Activated CD4-positive, alpha-beta memory T cell treated with anti-CD3 and anti-CD28 coated beads, Interleukin-2, amount 10 ng/mL, durations not matched to agents 7 days and 5 days (primary cell): Measurements from ENCODE around the gene TLN1. TPM values are rescaled to one million over a fixed set of nuclear protein-coding genes. Genes with fewer than 3 reads are reported as not detected.

ENCODE experiments used
- CTCF ChIA-PET: fragments of 350-600 bp; sonication (Branson Sonifier 250); formaldehyde crosslinking; loops from one replicate; lab custom pipeline; 2021; ENCODE audit warnings: antibody characterized with exemption, inconsistent platforms; lab: Charles Lee
- POLR2A ChIA-PET: fragments of 350-600 bp; sonication (Branson Sonifier 250); formaldehyde crosslinking; loops from one replicate; lab custom pipeline; 2021; ENCODE audit warnings: antibody characterized with exemption; lab: Charles Lee
- DNase-seq: peaks from one replicate; pipeline ENCODE4 v3.0.0-alpha.2; 2020
- H3K27ac Mint-ChIP-seq: one replicate; pipeline ENCODE4 v1.8.0; 2021; ENCODE audit warnings: mild to moderate bottlenecking, mixed read lengths
- H3K27me3 Mint-ChIP-seq: one replicate; pipeline ENCODE4 v1.8.0; 2021; ENCODE audit warnings: mixed read lengths
- H3K36me3 Mint-ChIP-seq: one replicate; pipeline ENCODE4 v1.8.0; 2021; ENCODE audit warnings: low read depth, mixed read lengths
- H3K4me1 Mint-ChIP-seq: one replicate; pipeline ENCODE4 v1.8.0; 2021; ENCODE audit warnings: mixed read lengths
- H3K4me3 Mint-ChIP-seq: one replicate; pipeline ENCODE4 v1.8.0; 2021; ENCODE audit warnings: mild to moderate bottlenecking, mixed read lengths
- H3K9me3 Mint-ChIP-seq: one replicate; pipeline ENCODE4 v1.8.0; 2021; ENCODE audit warnings: mixed read lengths
- total RNA-seq, 2 experiments: library from RNA; stranded (reverse); gene quantifications; one replicate each; pipeline ENCODE4 v1.2.3, GENCODE V29; 2021

Gene TLN1
- total RNA-seq, 2 experiments from 2014 or later: 341 to 354 TPM

DNA sequence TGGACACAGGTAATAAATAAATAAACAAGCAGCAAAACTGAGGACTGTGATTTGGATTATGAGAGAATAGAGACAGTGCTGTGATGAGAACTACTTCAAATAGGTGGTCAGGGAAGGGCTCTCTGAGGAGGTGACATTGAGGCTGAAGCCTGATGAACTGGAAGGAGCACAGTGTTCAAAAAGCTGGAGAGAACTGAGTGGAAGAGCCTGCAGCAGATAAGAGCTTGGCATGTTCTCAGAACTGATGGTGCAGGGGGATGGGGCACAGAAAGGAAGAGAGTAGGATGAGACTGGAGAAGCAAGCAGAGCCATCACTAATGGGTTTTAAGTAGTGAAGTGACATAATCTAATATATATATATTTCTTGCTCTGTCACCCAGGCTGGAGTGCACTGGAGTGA lies 31.1 kb downstream of the TLN1 start:
- no peak for DNase-seq
- Mint-ChIP-seq H3K4me1 (peaks cover 1% of the 10 kb centered on the region), H3K27ac (no peak overlapping the region), H3K27me3 (no peaks in the 10 kb centered on the region), H3K9me3 (no peaks in the 10 kb centered on the region), H3K4me3 (no peak overlapping the region), H3K36me3 (peaks cover 55% of the 10 kb centered on the region)
- ChIA-PET CTCF (interaction anchor here (0.9 to 1.1 kb wide), 2 partner anchors 43 to 97 kb away, joined by 3 read pairs; partner anchors contain the start of genes CCDC107 and RMRP), POLR2A (interaction anchor here (0.5 kb wide), 1 partner anchor 55 kb away, joined by 5 read pairs; no protein-coding TSS in a partner anchor)

GRCh38 chr9:35700031-35700430 lies 32.0 kb downstream of the TLN1 start:
- peaks cover 1% of the 10 kb centered on the region for H3K4me1 Mint-ChIP-seq
- DNase-seq: no peak
- H3K9me3 Mint-ChIP-seq: no peaks in the 10 kb centered on the region
- H3K36me3 Mint-ChIP-seq: peaks cover 46% of the 10 kb centered on the region
- POLR2A ChIA-PET: no interaction called here
- no peak overlapping the region for H3K27ac Mint-ChIP-seq
- H3K4me3 Mint-ChIP-seq: no peak overlapping the region
- CTCF ChIA-PET: no interaction called here
- H3K27me3 Mint-ChIP-seq: no peaks in the 10 kb centered on the region

DNA sequence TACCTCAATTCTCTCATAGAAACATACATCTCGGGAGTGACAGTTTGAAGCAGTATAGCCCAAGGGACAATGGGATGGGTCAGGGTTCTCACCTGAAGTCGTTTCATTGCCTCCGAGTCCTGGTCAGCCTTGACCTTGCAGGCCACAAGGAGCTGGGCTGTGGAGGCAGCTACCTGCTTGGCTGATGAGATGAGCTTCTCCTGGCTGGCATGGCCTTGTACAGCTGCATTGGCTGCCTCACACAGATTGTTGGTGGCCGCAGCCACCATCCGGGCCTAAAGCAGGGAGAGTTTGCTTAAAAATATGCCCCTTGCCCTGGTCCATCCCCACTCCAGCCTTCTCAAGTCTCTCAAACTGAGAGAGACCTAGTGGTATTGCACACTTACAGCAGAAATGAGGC lies 33.8 kb downstream of the TLN1 start:
- no peaks in the 10 kb centered on the region for H3K9me3 Mint-ChIP-seq
- peaks cover 28% of the 10 kb centered on the region for H3K36me3 Mint-ChIP-seq
- peaks cover 1% of the 10 kb centered on the region for H3K4me1 Mint-ChIP-seq
- no peak overlapping the region for H3K27ac Mint-ChIP-seq
- POLR2A ChIA-PET: interaction anchor here (0.7 to 1.2 kb wide), 2 partner anchors 33 to 41 kb away, joined by 3 to 4 read pairs; partner anchors contain the start of genes ARHGEF39, CCDC107 and RMRP
- CTCF ChIA-PET: interaction anchor here (0.6 to 4.9 kb wide), 8 partner anchors 10 to 87 kb away, joined by 3 to 38 read pairs (median 14); partner anchors contain the start of genes GBA2 and RGP1
- DNase-seq: no peak
- no peaks in the 10 kb centered on the region for H3K27me3 Mint-ChIP-seq
- H3K4me3 Mint-ChIP-seq: no peak overlapping the region

- Mint-ChIP-seq H3K27me3 (no peaks in the 10 kb centered on the region), H3K9me3 (no peaks in the 10 kb centered on the region), H3K27ac (no peak overlapping the region), H3K4me1 (peaks cover 1% of the 10 kb centered on the region), H3K36me3 (peaks cover 20% of the 10 kb centered on the region), H3K4me3 (no peak overlapping the region)
- DNase-seq: no peak
- ChIA-PET CTCF (interaction anchor here (1.0 to 8.0 kb wide), 22 partner anchors 9 to 138 kb away, joined by 3 to 60 read pairs (median 14); partner anchors contain the start of genes ARHGEF39, CCDC107, CD72 and GBA2), POLR2A (interaction anchor here (0.7 to 1.5 kb wide), 4 partner anchors 32 to 48 kb away, joined by 3 to 9 read pairs (median 5); partner anchors contain the start of genes ARHGEF39, CCDC107, CREB3 and RMRP)
Observed at GRCh38 chr9:35697486-35697885, 34.5 kb downstream of the TLN1 start.

DNA sequence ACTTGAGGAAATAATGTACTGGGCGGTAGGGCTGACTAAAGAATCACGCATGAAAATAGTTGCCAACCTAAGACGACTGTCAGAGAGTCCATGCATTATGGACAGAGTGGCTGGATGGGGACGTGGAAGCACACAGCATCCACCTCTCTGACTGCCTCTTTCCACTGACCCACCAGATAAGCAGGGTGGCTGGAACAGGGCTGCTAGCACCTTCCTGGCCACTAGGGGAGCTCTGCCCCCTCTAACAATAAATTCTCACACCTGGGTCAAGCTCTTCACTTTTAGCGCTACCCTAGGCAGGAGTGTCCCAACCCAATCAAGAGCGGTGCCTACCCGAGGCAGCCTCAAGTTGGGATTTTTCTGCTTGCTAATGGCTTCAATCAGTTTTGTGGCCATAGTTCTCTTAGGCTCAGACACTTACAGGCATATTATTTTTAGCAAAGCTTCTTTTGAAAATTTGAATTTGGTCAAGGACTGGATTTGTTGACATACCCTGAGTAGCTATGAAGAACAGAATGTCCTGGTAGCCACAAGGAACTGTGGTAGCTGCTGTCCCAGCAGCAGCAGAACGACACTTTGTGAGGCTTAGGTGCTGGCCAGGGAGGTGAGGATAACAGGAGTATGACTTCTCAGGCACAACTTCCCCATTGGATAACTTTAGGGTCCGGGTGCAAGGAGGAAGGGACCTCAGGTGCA lies 35.3 kb downstream of the TLN1 start:
- no peaks in the 10 kb centered on the region for H3K9me3 Mint-ChIP-seq
- H3K36me3 Mint-ChIP-seq: peaks cover 20% of the 10 kb centered on the region
- H3K4me1 Mint-ChIP-seq: peaks cover 4% of the 10 kb centered on the region
- peak; percentile 60 for DNase-seq
- H3K4me3 Mint-ChIP-seq: no peak overlapping the region
- no peak overlapping the region for H3K27ac Mint-ChIP-seq
- ChIA-PET CTCF (interaction anchor here (0.7 to 8.0 kb wide), 45 partner anchors 9 to 600 kb away, joined by 3 to 60 read pairs (median 7); partner anchors contain the start of genes ARHGEF39, CCDC107, CD72 and CREB3), POLR2A (interaction anchor here (0.9 to 2.0 kb wide), 13 partner anchors 8 to 93 kb away, joined by 3 to 11 read pairs (median 6); partner anchors contain the start of genes ARHGEF39, CCDC107, CREB3 and GBA2)
- no peaks in the 10 kb centered on the region for H3K27me3 Mint-ChIP-seq

GRCh38 chr9:35695943-35696401 lies 36.0 kb downstream of the TLN1 start:
- H3K4me3 Mint-ChIP-seq: no peak overlapping the region
- H3K27me3 Mint-ChIP-seq: no peaks in the 10 kb centered on the region
- no peak overlapping the region for H3K27ac Mint-ChIP-seq
- peaks cover 11% of the 10 kb centered on the region for H3K4me1 Mint-ChIP-seq
- H3K36me3 Mint-ChIP-seq: peaks cover 20% of the 10 kb centered on the region
- CTCF ChIA-PET: interaction anchor here (0.8 to 8.0 kb wide), 38 partner anchors 8 to 98 kb away, joined by 3 to 60 read pairs (median 8); partner anchors contain the start of genes ARHGEF39, CCDC107, CD72 and CREB3
- no peak for DNase-seq
- no peaks in the 10 kb centered on the region for H3K9me3 Mint-ChIP-seq
- POLR2A ChIA-PET: interaction anchor here (0.7 to 2.0 kb wide), 13 partner anchors 8 to 92 kb away, joined by 3 to 11 read pairs (median 6); partner anchors contain the start of genes ARHGEF39, CCDC107, CREB3 and GBA2

- Mint-ChIP-seq H3K36me3 (peaks cover 7% of the 10 kb centered on the region), H3K27ac (no peak overlapping the region), H3K27me3 (no peaks in the 10 kb centered on the region), H3K9me3 (no peaks in the 10 kb centered on the region), H3K4me3 (peak overlapping the region; percentile 75), H3K4me1 (peaks cover 26% of the 10 kb centered on the region)
- CTCF ChIA-PET: interaction anchor here (1.0 to 8.0 kb wide), 4 partner anchors 35 to 88 kb away, joined by 3 to 60 read pairs (median 4); partner anchors contain the start of genes CCDC107 and RMRP
- POLR2A ChIA-PET: interaction anchor here (0.7 to 4.6 kb wide), 5 partner anchors 26 to 72 kb away, joined by 3 to 24 read pairs (median 8); partner anchors contain the start of genes ARHGEF39, CCDC107, RMRP and SIT1
- no peak for DNase-seq
Observed at GRCh38 chr9:35691757-35692301, 40.2 kb downstream of the TLN1 start.

DNA sequence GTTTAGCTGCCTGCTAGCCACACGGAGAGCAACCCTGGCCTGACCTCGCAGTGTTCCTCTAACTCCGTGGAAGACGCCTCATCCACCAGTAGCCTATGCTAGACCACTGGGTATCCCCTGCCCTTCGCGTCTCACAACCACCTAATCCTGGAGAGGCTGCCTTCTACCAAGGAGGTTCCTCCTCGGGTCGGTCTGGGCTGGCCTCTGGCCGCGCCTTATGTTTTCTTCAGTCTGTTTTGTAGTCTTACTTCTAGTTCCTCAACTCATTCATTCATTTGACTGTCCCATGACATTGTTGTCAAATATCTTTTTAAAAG lies 40.7 kb downstream of the TLN1 start:
- peaks cover 1% of the 10 kb centered on the region for H3K36me3 Mint-ChIP-seq
- no peak for DNase-seq
- H3K4me3 Mint-ChIP-seq: peak overlapping the region; percentile 75
- ChIA-PET POLR2A (interaction anchor here (1.2 to 4.6 kb wide), 7 partner anchors 26 to 72 kb away, joined by 3 to 24 read pairs (median 8); partner anchors contain the start of genes ARHGEF39, CCDC107, CREB3 and RMRP), CTCF (interaction anchor here (1.0 to 8.0 kb wide), 5 partner anchors 34 to 88 kb away, joined by 3 to 60 read pairs (median 5); partner anchors contain the start of genes CCDC107 and RMRP)
- H3K4me1 Mint-ChIP-seq: peaks cover 24% of the 10 kb centered on the region
- H3K27me3 Mint-ChIP-seq: no peaks in the 10 kb centered on the region
- no peaks in the 10 kb centered on the region for H3K9me3 Mint-ChIP-seq
- H3K27ac Mint-ChIP-seq: peak overlapping the region; percentile 21

DNA sequence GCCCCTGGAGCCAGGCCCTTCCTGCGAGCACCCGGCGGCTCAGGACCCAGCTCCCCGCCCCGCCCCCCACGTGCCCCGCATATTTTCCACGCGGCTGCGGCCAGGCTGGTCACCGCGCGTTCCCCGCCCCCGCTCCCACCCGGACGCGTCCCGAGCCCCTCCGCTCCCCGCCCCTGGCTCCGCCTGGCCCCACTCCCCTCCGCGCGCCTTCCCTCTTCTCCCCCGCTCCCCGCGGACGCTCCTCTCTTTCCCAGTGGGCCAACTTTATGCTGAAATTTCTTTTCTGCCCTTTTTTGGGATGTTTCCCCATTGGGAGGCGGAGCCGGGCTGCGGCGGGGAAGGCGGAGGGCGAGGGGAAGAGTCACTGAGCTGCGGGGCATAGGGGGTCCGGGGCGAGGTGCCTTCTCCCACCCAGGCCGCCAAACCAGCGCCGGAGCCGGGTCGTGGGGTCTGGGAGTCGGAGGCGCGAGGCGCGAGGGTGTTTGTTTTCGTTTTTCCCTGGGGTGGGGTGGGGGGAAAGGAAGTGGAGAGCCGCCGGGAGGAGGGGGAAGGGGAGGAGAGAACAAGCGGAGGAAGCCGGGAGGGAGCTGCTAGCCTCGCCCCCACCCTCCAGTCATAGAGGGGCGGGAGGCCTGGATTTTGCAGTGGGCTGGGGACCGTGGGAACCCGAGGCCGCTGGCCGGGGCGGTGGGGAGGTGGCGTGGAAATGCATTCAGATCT lies 41.2 kb downstream of the TLN1 start:
- Mint-ChIP-seq H3K4me3 (peak overlapping the region; percentile 75), H3K4me1 (peaks cover 24% of the 10 kb centered on the region), H3K27me3 (no peaks in the 10 kb centered on the region), H3K9me3 (no peaks in the 10 kb centered on the region), H3K27ac (peak overlapping the region; percentile 21), H3K36me3 (no peaks in the 10 kb centered on the region)
- peak; percentile 42 for DNase-seq
- CTCF ChIA-PET: interaction anchor here (1.1 to 8.0 kb wide), 5 partner anchors 34 to 79 kb away, joined by 3 to 60 read pairs (median 5); partner anchors contain the start of genes CCDC107 and RMRP
- POLR2A ChIA-PET: interaction anchor here (0.9 to 4.6 kb wide), 8 partner anchors 11 to 71 kb away, joined by 3 to 24 read pairs (median 8); partner anchors contain the start of genes ARHGEF39, CCDC107, CREB3 and RMRP

GRCh38 chr9:35690294-35690613 lies 41.7 kb downstream of the TLN1 start:
- DNase-seq: no peak
- ChIA-PET CTCF (interaction anchor here (1.1 to 8.0 kb wide), 5 partner anchors 26 to 79 kb away, joined by 3 to 60 read pairs (median 5); partner anchors contain the start of genes ARHGEF39, CCDC107 and RMRP), POLR2A (interaction anchor here (0.9 to 4.6 kb wide), 7 partner anchors 11 to 43 kb away, joined by 3 to 24 read pairs (median 8); partner anchors contain the start of genes ARHGEF39, CCDC107, CREB3 and RMRP)
- no peak overlapping the region for H3K27ac Mint-ChIP-seq
- H3K27me3 Mint-ChIP-seq: no peaks in the 10 kb centered on the region
- H3K4me1 Mint-ChIP-seq: peaks cover 24% of the 10 kb centered on the region
- peak overlapping the region; percentile 75 for H3K4me3 Mint-ChIP-seq
- no peaks in the 10 kb centered on the region for H3K9me3 Mint-ChIP-seq
- no peaks in the 10 kb centered on the region for H3K36me3 Mint-ChIP-seq

DNA sequence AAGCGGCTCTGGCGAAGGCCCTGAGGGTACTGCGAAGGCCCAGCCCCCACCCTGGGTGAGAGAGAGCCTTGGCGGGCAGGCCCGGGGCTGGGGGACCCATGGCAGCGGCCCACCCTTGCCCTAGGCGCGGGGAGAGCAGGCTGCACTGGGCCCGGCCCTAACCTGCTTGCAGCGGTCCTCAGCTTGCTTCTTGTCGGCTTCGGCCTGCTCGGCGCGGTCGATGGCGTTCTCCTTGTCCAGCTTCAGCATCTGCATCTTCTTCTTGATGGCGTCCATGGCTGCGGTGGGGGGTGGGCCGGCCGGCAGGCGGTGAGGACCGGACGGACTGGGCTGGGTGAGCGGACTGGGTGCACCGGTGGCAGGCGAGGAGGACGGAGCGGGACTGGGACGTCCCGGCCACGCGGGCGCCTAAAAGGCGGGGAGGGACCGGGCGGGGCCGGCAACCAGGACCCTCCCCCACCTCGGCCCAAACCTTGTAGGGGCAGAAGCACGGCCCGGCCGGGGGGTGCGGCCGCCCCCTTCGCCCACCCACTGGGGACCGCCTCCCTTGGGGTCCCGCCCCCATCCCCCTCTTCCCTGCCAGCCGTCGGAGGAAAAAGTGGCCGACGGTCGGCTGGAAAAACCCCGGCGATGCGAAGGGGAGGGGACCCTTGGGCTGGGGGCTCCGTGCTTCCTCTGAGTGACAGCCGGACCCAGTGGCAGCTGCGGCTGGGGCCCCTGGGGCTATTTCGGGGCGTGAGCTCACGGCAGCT lies 42.3 kb downstream of the TLN1 start, which contains the start of gene TPM2:
Gene TPM2 (minus strand): TSS at position 384 of the 752 bp plus-strand sequence. CDS start 108 bp downstream, at position 276.
- no peaks in the 10 kb centered on the region for H3K36me3 Mint-ChIP-seq
- ChIA-PET POLR2A (interaction anchor here (0.9 to 4.6 kb wide), 7 partner anchors 10 to 43 kb away, joined by 3 to 24 read pairs (median 5); partner anchors contain the start of genes ARHGEF39, CCDC107, CREB3 and RMRP), CTCF (interaction anchor here (1.1 to 8.0 kb wide), 6 partner anchors 25 to 78 kb away, joined by 3 to 60 read pairs (median 10); partner anchors contain the start of genes ARHGEF39, CCDC107 and RMRP)
- no peak for DNase-seq
- peak within 1 kb of the TSS; percentile 75 for H3K4me3 Mint-ChIP-seq
- H3K27ac Mint-ChIP-seq: no peak within 1 kb of the TSS
- no peaks in the 10 kb centered on the region for H3K9me3 Mint-ChIP-seq
- H3K4me1 Mint-ChIP-seq: peaks cover 24% of the 10 kb centered on the region
- no peaks in the 10 kb centered on the region for H3K27me3 Mint-ChIP-seq
